ENCODE results near the gene JARID2. TPM values are rescaled to one million over a fixed set of nuclear protein-coding genes. Genes with fewer than 3 reads are reported as not detected.
A peak's percentile ranks its signal among the peaks of the same experiment; 100 is the strongest.

The JARID2 gene
- polyA plus RNA-seq, 1 experiment = 9.7 TPM

- H3K4me3 ChIP-seq (ENCODE audit: low read depth, low read length) = no peak overlapping the region
- H3K9me3 ChIP-seq (ENCODE audit: control insufficient read depth, insufficient read depth, low read length) = no peaks in the 10 kb centered on the region; the same call in 1 of the 2 replicates
- H3K27ac ChIP-seq (ENCODE audit: low read depth, low read length) = no peak overlapping the region
- CTCF ChIA-PET = no interaction called here
- no peak for DNase-seq (ENCODE audit: low read depth, low spot score)
- H3K27me3 ChIP-seq (ENCODE audit: control insufficient read depth, insufficient read depth, low read length) = no peaks in the 10 kb centered on the region
- no peak for TF ChIP-seq CTCF (IDR thresholded peaks at IDR 0.05; ENCODE audit: low read depth, low read length)
- POLR2A ChIA-PET = no interaction called here
Observed at GRCh38 chr6:15534974-15535373, 289.1 kb downstream of the JARID2 start.

GRCh38 chr6:15535495-15536197, 289.8 kb downstream of the JARID2 start:
- H3K27ac ChIP-seq (ENCODE audit: low read depth, low read length) = peak overlapping the region; percentile 21
- DNase-seq (ENCODE audit: low read depth, low spot score) = no peak
- ChIA-PET CTCF (no interaction called here), POLR2A (no interaction called here)
- no peak overlapping the region for H3K4me3 ChIP-seq (ENCODE audit: low read depth, low read length)
- H3K9me3 ChIP-seq (ENCODE audit: control insufficient read depth, insufficient read depth, low read length) = no peaks in the 10 kb centered on the region; the same call in 1 of the 2 replicates
- TF ChIP-seq CTCF (IDR thresholded peaks at IDR 0.05; ENCODE audit: low read depth, low read length) = no peak
- no peaks in the 10 kb centered on the region for H3K27me3 ChIP-seq (ENCODE audit: control insufficient read depth, insufficient read depth, low read length)

- TF ChIP-seq CTCF (IDR thresholded peaks at IDR 0.05; ENCODE audit: low read depth, low read length) = no peak
- no peak for DNase-seq (ENCODE audit: low read depth, low spot score)
- Histone ChIP-seq H3K4me3 (ENCODE audit: low read depth, low read length) (no peak overlapping the region), H3K9me3 (ENCODE audit: control insufficient read depth, insufficient read depth, low read length) (no peaks in the 10 kb centered on the region; the same call in 1 of the 2 replicates), H3K27me3 (ENCODE audit: control insufficient read depth, insufficient read depth, low read length) (no peaks in the 10 kb centered on the region), H3K27ac (ENCODE audit: low read depth, low read length) (peak overlapping the region; percentile 39)
- ChIA-PET POLR2A (no interaction called here), CTCF (no interaction called here)
Observed at GRCh38 chr6:15536198-15536955, 290.5 kb downstream of the JARID2 start.

GRCh38 chr6:15538106-15538505, 292.2 kb downstream of the JARID2 start:
- POLR2A ChIA-PET = no interaction called here
- Histone ChIP-seq H3K27me3 (ENCODE audit: control insufficient read depth, insufficient read depth, low read length) (no peaks in the 10 kb centered on the region), H3K9me3 (ENCODE audit: control insufficient read depth, insufficient read depth, low read length) (no peaks in the 10 kb centered on the region; the same call in 1 of the 2 replicates), H3K4me3 (ENCODE audit: low read depth, low read length) (no peak overlapping the region), H3K27ac (ENCODE audit: low read depth, low read length) (no peak overlapping the region)
- no peak for TF ChIP-seq CTCF (IDR thresholded peaks at IDR 0.05; ENCODE audit: low read depth, low read length)
- DNase-seq (ENCODE audit: low read depth, low spot score) = no peak
- CTCF ChIA-PET = no interaction called here
